Breast epithelium (tissue), 3 donors: ENCODE data around the gene IL13RA1.

ENCODE experiments used
- POLR2A ChIP-seq: fragments of 450-650 bp; IDR thresholded peaks from one replicate; pipeline ENCODE4 v1.6.1; 2016; ENCODE audit warnings: antibody characterized with exemption, mild to moderate bottlenecking, moderate library complexity
- POLR2AphosphoS5 ChIP-seq, 3 donors: sonication (generic); formaldehyde crosslinking; IDR thresholded peaks; one replicate each; pipeline ENCODE4 v1.6.1; 2017; ENCODE audit warnings: antibody characterized with exemption in 3 of 3
- TF ChIP-seq, protein P1 (sequence below), 3 donors: fragments of 450-650 bp; IDR thresholded peaks; one replicate each; pipeline ENCODE4 v1.5.1; 2016 to 2017; ENCODE audit warnings: antibody characterized with exemption in 3 of 3, mild to moderate bottlenecking in 3 of 3, moderate library complexity in 3 of 3

DNA sequence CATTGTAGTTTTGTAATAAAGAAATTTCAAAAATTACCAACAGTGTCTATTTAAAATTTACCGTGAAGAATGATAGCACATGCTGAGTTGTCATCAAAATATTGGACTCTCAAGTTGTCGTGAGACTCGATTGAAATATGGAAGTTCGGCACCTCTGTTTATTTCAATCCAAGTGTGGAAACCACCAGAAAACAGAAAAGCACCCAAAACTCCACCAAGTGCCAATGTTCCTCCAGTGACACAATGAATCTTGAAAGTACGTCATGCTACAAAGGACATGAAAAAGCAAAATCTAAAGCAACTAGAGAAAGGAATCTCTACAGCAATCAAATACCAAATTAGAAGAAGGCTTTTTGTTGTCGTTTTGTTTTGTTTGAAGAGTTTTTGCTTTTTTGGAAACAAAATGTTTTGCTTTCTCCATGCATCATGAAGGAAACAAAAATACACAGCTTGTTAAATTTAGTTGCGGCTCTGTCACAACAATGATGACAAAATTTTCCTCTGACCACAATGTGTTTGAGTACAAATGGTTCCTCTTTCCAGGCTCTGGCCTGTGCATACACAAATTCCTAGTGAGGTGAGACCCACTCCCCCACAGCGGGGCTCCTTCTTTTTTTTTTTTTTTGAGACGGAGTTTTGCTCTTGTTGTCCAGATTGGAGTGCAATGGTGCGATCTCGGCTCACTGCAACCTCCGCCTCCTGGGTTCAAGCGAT lies 9.6 kb upstream of the IL13RA1 start:
- TF ChIP-seq, protein P1, sequence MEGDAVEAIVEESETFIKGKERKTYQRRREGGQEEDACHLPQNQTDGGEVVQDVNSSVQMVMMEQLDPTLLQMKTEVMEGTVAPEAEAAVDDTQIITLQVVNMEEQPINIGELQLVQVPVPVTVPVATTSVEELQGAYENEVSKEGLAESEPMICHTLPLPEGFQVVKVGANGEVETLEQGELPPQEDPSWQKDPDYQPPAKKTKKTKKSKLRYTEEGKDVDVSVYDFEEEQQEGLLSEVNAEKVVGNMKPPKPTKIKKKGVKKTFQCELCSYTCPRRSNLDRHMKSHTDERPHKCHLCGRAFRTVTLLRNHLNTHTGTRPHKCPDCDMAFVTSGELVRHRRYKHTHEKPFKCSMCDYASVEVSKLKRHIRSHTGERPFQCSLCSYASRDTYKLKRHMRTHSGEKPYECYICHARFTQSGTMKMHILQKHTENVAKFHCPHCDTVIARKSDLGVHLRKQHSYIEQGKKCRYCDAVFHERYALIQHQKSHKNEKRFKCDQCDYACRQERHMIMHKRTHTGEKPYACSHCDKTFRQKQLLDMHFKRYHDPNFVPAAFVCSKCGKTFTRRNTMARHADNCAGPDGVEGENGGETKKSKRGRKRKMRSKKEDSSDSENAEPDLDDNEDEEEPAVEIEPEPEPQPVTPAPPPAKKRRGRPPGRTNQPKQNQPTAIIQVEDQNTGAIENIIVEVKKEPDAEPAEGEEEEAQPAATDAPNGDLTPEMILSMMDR (IDR thresholded peaks at IDR 0.05), result no peak
- TF ChIP-seq POLR2A (no peak), POLR2AphosphoS5 (IDR thresholded peaks at IDR 0.05) (no peak)
